ENCODE results near the gene RAB20. TPM values are rescaled to one million over a fixed set of nuclear protein-coding genes. Genes with fewer than 3 reads are reported as not detected.

Gene RAB20
- total and polyA plus RNA-seq, 2 donors (not counting 1 experiment from before 2014, with no cell fraction given), result 2.4 to 4.6 TPM

DNA sequence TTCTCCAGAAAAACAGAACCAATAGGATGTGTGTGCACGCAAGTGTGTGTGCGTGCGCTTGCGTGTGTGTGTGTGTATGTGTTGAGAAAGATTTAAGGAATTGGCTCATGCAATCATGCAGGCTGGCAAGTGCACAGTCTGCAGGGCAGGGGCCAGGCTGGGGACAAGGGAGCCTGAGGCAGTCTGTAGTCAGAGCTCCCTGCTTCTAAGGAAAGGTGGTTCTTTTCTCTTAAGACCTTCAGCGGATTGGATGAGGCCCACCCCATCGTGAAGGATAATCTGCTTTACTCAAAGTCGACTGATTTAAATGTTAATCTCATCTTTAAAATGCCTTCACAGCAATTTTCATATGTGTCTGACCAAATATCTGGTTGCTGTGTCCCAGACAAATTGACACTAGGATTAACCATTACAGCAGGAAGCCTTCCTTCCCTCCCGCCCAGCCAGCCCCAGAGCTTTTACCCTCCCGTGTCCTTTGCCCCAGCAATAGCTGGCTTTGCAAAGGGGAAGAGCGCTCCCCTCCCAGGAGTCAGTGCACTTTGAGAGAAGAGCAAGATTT lies 38.8 kb upstream of the RAB20 start:
- 85% methylated on average over 10 of the region's 10 CpGs for WGBS (ENCODE audit: insufficient coverage)
- POLR2A ChIA-PET, result no interaction called here
- H3K27ac Mint-ChIP-seq, result no peak overlapping the region

More for the DNA sequence above, 38.8 kb upstream of the RAB20 start:
- H3K9ac ChIP-seq (ENCODE audit: low read length), result no peak overlapping the region
- H3K27me3 Mint-ChIP-seq, result peaks cover 6% of the 10 kb centered on the region
- TF ChIP-seq CTCF (IDR thresholded peaks at IDR 0.05) (no peak), EZH2 (IDR thresholded peaks at IDR 0.05; ENCODE audit: borderline replicate concordance, insufficient read depth, low read depth, low read length, poor library complexity, severe bottlenecking) (no peak)
- H3K27me3 ChIP-seq (replicated peaks in 1 of 4; ENCODE audit: control extremely low read depth in 1 of 4, control insufficient read depth in 3 of 4, insufficient read depth in 4 of 4, low read length in 3 of 4), result peaks cover 0 to 3% (median 0%) of the 10 kb centered on the region in 4 experiments
- no peaks in the 10 kb centered on the region for H3K4me1 ChIP-seq (ENCODE audit: control insufficient read depth in 2 of 2, insufficient read depth in 2 of 2, low read length in 2 of 2)
- CTCF ChIA-PET, result no interaction called here
- no peak for DNase-seq
- no peaks in the 10 kb centered on the region for H3K4me1 Mint-ChIP-seq
- H3K79me2 ChIP-seq (ENCODE audit: control insufficient read depth, insufficient read depth, low read length), result no peaks in the 10 kb centered on the region
- no peak overlapping the region for H2AFZ ChIP-seq (ENCODE audit: insufficient read depth, low read depth, low read length, poor library complexity, severe bottlenecking)
- no peaks in the 10 kb centered on the region for H4K20me1 ChIP-seq (ENCODE audit: control insufficient read depth, insufficient read depth, low read length, poor library complexity, severe bottlenecking)
- H3K36me3 ChIP-seq (replicated peaks in 1 of 2; ENCODE audit: control extremely low read depth in 1 of 2, control insufficient read depth in 1 of 2, extremely low read depth in 1 of 2, insufficient read depth in 2 of 2, low read length in 1 of 2), result no peaks in the 10 kb centered on the region
- H3K4me2 ChIP-seq (replicated peaks; ENCODE audit: low read depth, low read length, poor library complexity, severe bottlenecking), result no peak overlapping the region
- no peaks in the 10 kb centered on the region for H3K9me3 Mint-ChIP-seq (ENCODE audit: insufficient read depth)
- no peak for ATAC-seq (ENCODE audit: low read depth)
- no peak overlapping the region for H3K4me3 Mint-ChIP-seq
- no peaks in the 10 kb centered on the region for H3K9me3 ChIP-seq (ENCODE audit: control extremely low read depth in 1 of 3, control insufficient read depth in 2 of 3, insufficient read depth in 1 of 3, low read length in 2 of 3)
- intact Hi-C loops (cut with micrococcal nuclease), result no loop called here
- H3K4me3 ChIP-seq (ENCODE audit: control extremely low read depth in 1 of 5, extremely low read depth in 1 of 5, insufficient read depth in 1 of 5, low read depth in 2 of 5, low read length in 4 of 5), result no peak overlapping the region
- H3K27ac ChIP-seq (ENCODE audit: low read length in 2 of 2), result no peak overlapping the region
